Lung (tissue), 12 donors: Measurements from ENCODE around the gene SLC35E2B. TPM values are rescaled to one million over a fixed set of nuclear protein-coding genes. Genes with fewer than 3 reads are reported as not detected.
"Not testable (repeated sequence)": the region's sequence is repeated elsewhere in the genome, so short reads cannot be mapped to it uniquely, and the experiment has no call there.

ENCODE experiments used
- ATAC-seq: fragments of 200-7000 bp; cut with Tn5 transposase; one replicate; pipeline ENCODE4 v1.9.1; 2020; ENCODE audit warnings: moderate number of reproducible peaks; ENCODE audit not compliant: insufficient read depth, low FRiP score
- DNase-seq, 3 donors: peaks; one replicate each; pipeline ENCODE4 v3.0.0-alpha.2; 2013 to 2017
- H3K27ac ChIP-seq, 2 donors: one replicate each; pipeline ENCODE4 v1.5.1; 2013; ENCODE audit warnings: mild to moderate bottlenecking in 2 of 2, moderate library complexity in 2 of 2, control low read depth in 1 of 2, inconsistent platforms in 1 of 2, low read depth in 1 of 2, low read length in 1 of 2
- H3K27me3 ChIP-seq, 3 donors: one replicate each; pipeline ENCODE4 v1.5.1; 2013; ENCODE audit warnings: low read length in 2 of 3; ENCODE audit not compliant: control insufficient read depth in 3 of 3, insufficient read depth in 3 of 3
- H3K36me3 ChIP-seq, 4 donors: one replicate each; pipeline ENCODE4 v1.5.1; 2013; ENCODE audit warnings: low read length in 4 of 4, mild to moderate bottlenecking in 1 of 4, moderate library complexity in 1 of 4; ENCODE audit not compliant: control insufficient read depth in 4 of 4, insufficient read depth in 4 of 4
- H3K4me1 ChIP-seq, 5 donors: one replicate each; pipeline ENCODE4 v1.5.1; 2013; ENCODE audit warnings: low read length in 5 of 5, mild to moderate bottlenecking in 2 of 5, moderate library complexity in 1 of 5; ENCODE audit not compliant: control insufficient read depth in 5 of 5, insufficient read depth in 5 of 5
- H3K4me3 ChIP-seq: one replicate; pipeline ENCODE4 v1.5.1; 2013; ENCODE audit warnings: mild to moderate bottlenecking, control low read depth, moderate library complexity
- H3K9ac ChIP-seq, 2 donors: one replicate each; pipeline ENCODE4 v1.5.1; 2013; ENCODE audit warnings: low read length in 2 of 2, control low read depth in 1 of 2; ENCODE audit not compliant: insufficient read depth in 1 of 2
- H3K9me3 ChIP-seq, 4 donors: one replicate each; pipeline ENCODE4 v1.5.1; 2013; ENCODE audit warnings: low read length in 3 of 4, mild to moderate bottlenecking in 1 of 4, moderate library complexity in 1 of 4; ENCODE audit not compliant: control insufficient read depth in 4 of 4, insufficient read depth in 3 of 4
- CTCF ChIP-seq: IDR thresholded peaks from 2 replicates; pipeline ENCODE4 v1.5.1; 2012; ENCODE audit warnings: mild to moderate bottlenecking; ENCODE audit errors: control extremely low read depth, extremely low read depth
- WGBS, 2 donors: extraction: QIAGEN DNeasy Blood & Tissue Kit; methylation state at CpG; one replicate each; pipeline ENCODE4 v1.1.7; 2013; 5-methylcytosine and 5-hydroxymethylcytosine counted together
- polyA plus RNA-seq, 2 donors: library from polyadenylated mRNA; stranded (reverse); fragments of 200-250 nt; gene quantifications; one replicate each; pipeline ENCODE4 v1.2.1, GENCODE V29; 2013
- total RNA-seq, 2 donors: library from RNA; depleted of rRNA in 1 of 2; stranded (reverse); fragments of >200 nt in 1 of 2; gene quantifications; one replicate each; pipeline ENCODE4 v1.2.1, GENCODE V29; 2014 to 2021
- donor health status: control.
- donor health status: control.
- donor health status: Bipolar disorder and iron deficiency.
- donor health status: healthy.
- donor health status: DM: yes; HTN: yes; CAD: no.

Gene SLC35E2B
- total and polyA plus RNA-seq, 4 donors: 19.1 to 45.9 (median 30.9) TPM

- not testable (repeated sequence) for H3K9ac ChIP-seq, H3K27me3 ChIP-seq, H3K4me3 ChIP-seq, ATAC-seq, DNase-seq, H3K4me1 ChIP-seq, H3K9me3 ChIP-seq, H3K27ac ChIP-seq
- 85 to 88% methylated on average over 20 to 21 of the region's 21 CpGs for WGBS, 2 donors
- H3K36me3 ChIP-seq: peaks cover 0 to 19% (median 10%) of the 10 kb centered on the region in 4 donors
These were observed 17.8 kb downstream of the SLC35E2B start for GRCh38 chr1:1674806-1675205.

- no peak for TF ChIP-seq CTCF
- no peak overlapping the region for H3K27ac ChIP-seq
- peaks cover 0 to 25% (median 12%) of the 10 kb centered on the region in 4 donors for H3K36me3 ChIP-seq
- no peak overlapping the region for H3K4me3 ChIP-seq
- WGBS, 2 donors: 96% methylated on average over 25 of the region's 25 CpGs
- no peaks in the 10 kb centered on the region for H3K4me1 ChIP-seq
- H3K27me3 ChIP-seq: no peaks in the 10 kb centered on the region
- H3K9me3 ChIP-seq: no peaks in the 10 kb centered on the region
- no peak overlapping the region for H3K9ac ChIP-seq
- DNase-seq (no peak), ATAC-seq (no peak)
These were observed 20.2 kb downstream of the SLC35E2B start for GRCh38 chr1:1672181-1672965.

- Histone ChIP-seq H3K9ac (no peak overlapping the region), H3K27me3 (no peaks in the 10 kb centered on the region), H3K4me1 (no peaks in the 10 kb centered on the region), H3K9me3 (no peaks in the 10 kb centered on the region), H3K27ac (no peak overlapping the region), H3K4me3 (no peak overlapping the region), H3K36me3 (peaks cover 1 to 26% (median 12%) of the 10 kb centered on the region in 4 donors)
- no peak for TF ChIP-seq CTCF
- WGBS, 2 donors: 89 to 90% methylated on average over 27 of the region's 27 CpGs
- ATAC-seq (no peak), DNase-seq (no peak)
These were observed 21.1 kb downstream of the SLC35E2B start for GRCh38 chr1:1671365-1672119.

- WGBS, 2 donors: 95% methylated on average over 24 of the region's 24 CpGs
- no peaks in the 10 kb centered on the region for H3K27me3 ChIP-seq
- H3K9ac ChIP-seq: no peak overlapping the region
- H3K27ac ChIP-seq: no peak overlapping the region
- H3K4me3 ChIP-seq: no peak overlapping the region
- H3K36me3 ChIP-seq: peaks cover 3 to 33% (median 13%) of the 10 kb centered on the region in 4 donors
- DNase-seq: no peak
- ATAC-seq: no peak
- H3K9me3 ChIP-seq: no peaks in the 10 kb centered on the region
- no peaks in the 10 kb centered on the region for H3K4me1 ChIP-seq
- TF ChIP-seq CTCF: no peak
These were observed 21.7 kb downstream of the SLC35E2B start for GRCh38 chr1:1670866-1671265.
